HL-60/S4 treated with phorbol 12-myristate 13-acetate at 8.2 ng/mL for 4 days and 3 days (cell line): ENCODE data around the gene TREH.
"Not testable (repeated sequence)": the region's sequence is repeated elsewhere in the genome, so short reads cannot be mapped to it uniquely, and the experiment has no call there.

Experiments
- in situ Hi-C: fragments of 300-500 bp; cut with MboI; formaldehyde crosslinking; loops from 2 replicates; pipeline ENCODE4 v1.15.0; 2022; ENCODE audit warnings: low sequenced_read_pairs

TREH gene, protein sequence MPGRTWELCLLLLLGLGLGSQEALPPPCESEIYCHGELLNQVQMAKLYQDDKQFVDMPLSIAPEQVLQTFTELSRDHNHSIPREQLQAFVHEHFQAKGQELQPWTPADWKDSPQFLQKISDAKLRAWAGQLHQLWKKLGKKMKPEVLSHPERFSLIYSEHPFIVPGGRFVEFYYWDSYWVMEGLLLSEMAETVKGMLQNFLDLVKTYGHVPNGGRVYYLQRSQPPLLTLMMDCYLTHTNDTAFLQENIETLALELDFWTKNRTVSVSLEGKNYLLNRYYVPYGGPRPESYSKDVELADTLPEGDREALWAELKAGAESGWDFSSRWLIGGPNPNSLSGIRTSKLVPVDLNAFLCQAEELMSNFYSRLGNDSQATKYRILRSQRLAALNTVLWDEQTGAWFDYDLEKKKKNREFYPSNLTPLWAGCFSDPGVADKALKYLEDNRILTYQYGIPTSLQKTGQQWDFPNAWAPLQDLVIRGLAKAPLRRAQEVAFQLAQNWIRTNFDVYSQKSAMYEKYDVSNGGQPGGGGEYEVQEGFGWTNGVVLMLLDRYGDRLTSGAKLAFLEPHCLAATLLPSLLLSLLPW

GRCh38 chr11:118679483-118679882, at the start of gene TREH:
Gene TREH (minus strand): TSS chr11:118679650. CDS start chr11:118679627, 23 bp downstream.
- in situ Hi-C loops: no loop called here

- in situ Hi-C loops: not testable (repeated sequence)
These were observed 48.7 kb upstream of the TREH start for GRCh38 chr11:118728112-118728511.

DNA sequence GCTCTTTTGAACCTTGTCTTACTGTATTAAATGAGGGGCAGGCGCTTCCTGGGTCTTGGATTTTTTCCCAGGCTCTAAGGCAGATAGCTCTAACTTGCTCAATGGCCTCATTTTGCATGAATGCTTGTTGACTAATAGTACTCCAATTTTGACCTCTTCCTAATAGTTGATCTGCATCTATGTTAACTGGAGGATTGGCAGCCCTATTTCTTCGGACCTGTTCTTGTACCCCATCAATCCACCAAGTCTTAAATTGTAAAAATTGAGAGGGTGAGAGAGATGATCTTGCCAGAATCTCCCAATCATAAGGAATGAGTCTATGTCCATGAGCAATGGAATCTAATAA, 48.2 kb upstream of the TREH start:
- in situ Hi-C loops: not testable (repeated sequence)

DNA sequence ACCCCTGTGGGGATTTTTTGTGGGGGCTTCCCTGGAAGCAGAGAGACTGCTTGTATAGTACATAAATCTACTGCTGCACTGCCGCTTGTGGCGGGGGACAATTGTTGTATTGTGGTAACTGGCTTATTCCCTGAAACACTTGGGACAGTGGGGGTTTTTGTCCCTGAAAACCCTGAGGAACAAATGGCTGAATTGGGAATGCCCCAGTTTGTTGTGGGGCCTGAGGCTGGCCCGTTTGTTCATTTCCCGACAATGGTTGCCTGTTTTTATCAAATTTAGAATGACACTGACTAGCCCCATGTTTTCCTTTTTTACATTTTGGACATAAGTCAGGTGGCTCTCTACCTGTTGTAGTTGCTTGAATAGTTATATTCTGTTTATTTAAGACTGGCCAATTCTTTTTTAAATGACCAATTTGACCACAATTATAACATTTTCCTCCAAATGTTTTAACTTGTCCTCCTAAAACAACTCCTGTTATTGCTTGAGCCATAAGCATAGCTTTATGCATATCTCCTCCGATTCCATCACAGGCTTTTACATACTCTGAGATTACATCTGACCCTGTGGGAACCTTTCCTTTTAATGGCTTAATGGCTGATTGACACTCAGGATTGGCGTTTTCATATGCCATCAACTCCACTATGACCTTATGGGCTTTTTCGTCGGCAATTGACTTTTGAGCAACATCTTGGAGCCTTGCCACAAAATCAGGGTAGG, 47.7 kb upstream of the TREH start:
- in situ Hi-C loops: not testable (repeated sequence)

DNA sequence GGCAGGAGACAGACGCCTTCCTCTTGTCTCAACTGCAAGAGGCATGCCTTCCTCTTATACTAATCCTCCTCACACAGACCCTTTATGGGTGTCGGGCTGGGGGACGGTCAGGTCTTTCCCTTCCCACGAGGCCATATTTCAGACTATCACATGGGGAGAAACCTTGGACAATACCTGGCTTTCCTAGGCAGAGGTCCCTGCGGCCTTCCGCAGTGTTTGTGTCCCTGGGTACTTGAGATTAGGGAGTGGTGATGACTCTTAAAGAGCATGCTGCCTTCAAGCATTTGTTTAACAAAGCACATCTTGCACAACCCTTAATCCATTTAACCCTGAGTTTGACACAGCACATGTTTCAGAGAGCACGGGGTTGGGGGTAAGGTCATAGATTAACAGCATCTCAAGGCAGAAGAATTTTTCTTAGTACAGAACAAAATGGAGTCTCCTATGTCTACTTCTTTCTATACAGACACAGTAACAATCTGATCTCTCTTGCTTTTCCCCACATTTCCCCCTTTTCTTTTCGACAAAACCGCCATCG, 42.1 kb upstream of the TREH start:
- in situ Hi-C loops: not testable (repeated sequence)

DNA sequence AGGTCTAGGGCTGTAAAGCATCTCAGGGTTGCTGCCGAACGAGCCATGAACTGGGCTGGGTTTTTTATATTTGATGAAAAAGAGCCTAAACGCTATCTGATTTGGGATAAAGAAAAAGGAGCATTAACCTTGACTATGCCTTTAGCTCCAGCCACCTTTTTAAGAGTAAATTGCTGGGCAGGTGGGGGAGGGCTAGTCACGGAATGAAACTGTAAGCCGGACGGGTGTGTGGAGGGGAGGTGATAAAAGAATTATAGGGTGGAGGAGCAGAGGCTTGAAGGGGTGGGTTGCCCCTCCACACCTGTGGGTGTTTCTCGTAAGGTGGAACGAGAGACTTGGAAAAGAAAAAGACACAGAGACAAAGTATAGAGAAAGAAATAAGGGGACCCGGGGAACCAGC, 41.3 kb upstream of the TREH start:
- in situ Hi-C loops: not testable (repeated sequence)

GRCh38 chr11:118720078-118720477, 40.6 kb upstream of the TREH start:
- in situ Hi-C loops: not testable (repeated sequence)

DNA sequence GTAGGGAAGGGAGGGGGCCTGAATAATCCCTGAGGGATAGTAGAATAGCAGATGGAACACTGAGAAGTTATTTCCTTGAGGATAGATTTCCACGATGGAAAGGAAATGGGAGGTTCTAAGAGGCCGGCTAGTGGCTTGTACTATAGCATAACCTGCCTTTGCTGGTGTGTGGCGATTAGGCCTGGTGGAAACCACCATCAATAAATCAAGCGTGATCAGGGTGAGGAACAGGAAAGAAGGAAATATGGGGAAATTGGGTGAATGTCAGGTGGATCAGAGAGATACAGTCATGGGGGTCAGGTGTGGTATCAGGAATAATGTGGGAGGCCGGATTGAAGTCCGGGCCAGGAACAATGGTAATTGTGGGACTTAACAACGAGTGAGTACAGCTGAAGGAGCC, 39.1 kb upstream of the TREH start:
- in situ Hi-C loops: not testable (repeated sequence)

DNA sequence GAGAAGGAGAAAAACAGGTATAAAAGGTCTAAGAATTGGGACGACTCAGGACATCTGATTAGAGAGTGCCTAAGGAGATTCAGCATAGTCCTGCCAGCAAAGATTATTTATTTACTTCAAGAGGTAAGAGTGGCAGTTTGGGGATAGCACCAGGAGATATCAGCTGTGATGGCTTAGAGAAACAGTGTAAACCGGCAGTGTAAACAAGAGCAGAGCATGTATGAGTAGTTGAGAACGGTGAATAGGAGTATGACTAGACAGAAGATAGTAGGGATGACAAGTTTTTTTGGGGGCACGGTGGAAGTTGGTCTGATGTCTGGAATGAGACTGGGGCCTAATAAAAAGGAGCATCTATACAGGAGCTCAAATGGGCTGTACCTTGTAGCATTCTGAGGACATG, 38.3 kb upstream of the TREH start:
- in situ Hi-C loops: not testable (repeated sequence)

- in situ Hi-C loops: not testable (repeated sequence)
These were observed 37.8 kb upstream of the TREH start for GRCh38 chr11:118717221-118717620.

DNA sequence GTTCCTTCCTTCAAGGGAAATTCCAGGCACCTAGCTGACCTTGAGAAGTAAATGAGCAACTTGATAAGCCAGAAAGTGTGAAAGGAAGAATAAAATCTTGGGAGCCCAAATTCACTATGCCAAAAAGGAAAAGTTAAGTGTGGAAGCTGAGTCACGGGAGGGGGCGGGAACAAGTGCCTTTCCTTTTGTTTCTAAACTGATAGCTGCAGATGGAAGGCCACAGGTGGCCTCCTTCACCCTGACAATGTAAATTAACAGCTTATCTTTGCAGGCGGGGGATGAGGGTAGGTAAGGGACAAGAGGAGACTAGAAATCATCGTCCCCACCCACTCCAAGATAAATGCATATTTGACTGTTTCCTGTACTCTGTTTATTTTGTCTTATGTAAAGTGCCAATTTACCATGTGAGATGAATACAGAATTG, 36.4 kb upstream of the TREH start:
- in situ Hi-C loops: no loop called here

- in situ Hi-C loops: no loop called here
These were observed 35.9 kb upstream of the TREH start for GRCh38 chr11:118715245-118715831.

GRCh38 chr11:118714816-118715215, 35.4 kb upstream of the TREH start:
- in situ Hi-C loops: no loop called here

DNA sequence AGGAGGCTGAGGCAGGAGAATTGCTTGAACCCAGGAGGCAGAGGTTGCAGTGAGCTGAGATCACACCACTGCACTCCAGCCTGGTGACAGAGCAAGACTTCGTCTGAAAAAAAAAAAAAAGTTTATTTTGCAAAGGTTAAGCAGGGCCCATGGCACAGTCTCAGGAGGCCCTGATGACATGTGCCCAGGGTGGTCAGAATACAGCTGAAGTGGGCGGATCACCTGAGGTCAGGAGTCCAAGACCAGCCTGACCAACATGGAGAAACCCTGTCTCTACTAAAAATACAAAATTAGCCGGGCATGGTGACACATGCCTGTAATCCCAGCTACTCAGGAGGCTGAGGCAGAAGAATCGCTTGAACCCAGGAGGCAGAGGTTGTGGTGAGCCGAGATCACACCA, 35.0 kb upstream of the TREH start:
- in situ Hi-C loops: not testable (repeated sequence)

GRCh38 chr11:118708296-118708695, 28.8 kb upstream of the TREH start:
- in situ Hi-C loops: no loop called here

DNA sequence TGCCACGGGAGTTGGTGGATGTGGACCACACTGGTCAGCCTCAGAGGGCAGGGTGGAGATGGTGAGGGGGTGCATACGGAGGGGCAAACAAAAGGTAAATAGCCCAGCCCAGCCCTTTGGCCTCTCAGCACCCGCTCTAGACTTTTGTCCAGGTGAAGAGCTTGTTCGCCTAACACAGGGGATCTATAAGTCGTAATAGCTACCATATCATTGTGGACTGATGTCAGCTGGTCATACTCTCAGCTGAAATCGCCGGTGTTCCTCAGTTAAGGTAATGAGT, 27.0 kb upstream of the TREH start:
- in situ Hi-C loops: no loop called here

- in situ Hi-C loops: no loop called here
These were observed 26.5 kb upstream of the TREH start for GRCh38 chr11:118705791-118706545.

DNA sequence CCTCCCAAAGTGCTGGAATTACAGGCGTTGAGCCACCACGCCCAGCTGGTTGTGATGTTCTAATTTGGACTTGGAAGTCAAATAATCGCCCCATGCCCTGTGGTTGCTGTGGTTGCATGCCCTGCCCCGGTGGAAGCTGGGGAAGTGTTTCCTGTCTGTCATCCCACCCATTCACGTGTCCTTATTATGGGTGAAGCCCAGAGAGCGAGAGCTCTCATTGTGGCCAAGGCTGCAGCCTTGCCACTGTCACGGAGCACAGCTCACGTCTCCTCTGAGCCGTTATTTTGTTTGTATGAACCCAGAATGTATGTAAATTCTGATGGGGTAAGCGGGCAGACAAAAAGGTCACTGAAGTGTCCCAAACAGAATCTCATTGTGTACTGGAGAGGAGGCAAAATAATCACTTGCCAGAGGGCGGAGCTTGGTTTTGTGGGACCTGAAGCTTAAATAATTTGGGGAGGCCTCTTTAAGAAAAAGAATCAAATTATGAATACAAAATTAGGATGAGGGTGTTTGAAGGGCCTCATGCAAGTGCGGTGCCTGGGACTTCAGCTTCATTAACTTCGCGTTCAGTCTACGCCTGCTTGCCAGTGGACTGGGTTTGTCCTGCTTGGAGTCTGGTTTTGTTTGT, 25.8 kb upstream of the TREH start:
- in situ Hi-C loops: no loop called here

GRCh38 chr11:118703563-118704106, 24.2 kb upstream of the TREH start:
- in situ Hi-C loops: no loop called here
